ENCODE measurements around the gene WASL. TPM values are rescaled to one million over a fixed set of nuclear protein-coding genes. Genes with fewer than 3 reads are reported as not detected.

Gene WASL
- total RNA-seq, 1 donor from 2014 or later = 36.0 TPM

GRCh38 chr7:123687727-123688126 lies 61.1 kb downstream of the WASL start:
- no peak overlapping the region for H3K27ac Mint-ChIP-seq (ENCODE audit: unreplicated experiment)
- no peak overlapping the region for H3K27ac ChIP-seq (ENCODE audit: low read depth, low read length)
- DNase-seq (ENCODE audit: low read depth) (no peak), FAIRE-seq (no peak)
- H3K4me1 Mint-ChIP-seq (ENCODE audit: low read depth, unreplicated experiment) = peaks cover 9% of the 10 kb centered on the region
- H3K9me3 Mint-ChIP-seq (ENCODE audit: unreplicated experiment) = no peaks in the 10 kb centered on the region
- no peaks in the 10 kb centered on the region for H3K36me3 Mint-ChIP-seq (ENCODE audit: low read depth, unreplicated experiment)
- H3K4me1 ChIP-seq (ENCODE audit: insufficient read depth, low read length) = peaks cover 2% of the 10 kb centered on the region
- no peak overlapping the region for H3K4me3 Mint-ChIP-seq (ENCODE audit: unreplicated experiment)
- H2AFZ ChIP-seq (ENCODE audit: low read depth, low read length) = no peak overlapping the region
- H3K9me3 ChIP-seq (ENCODE audit: insufficient read depth, low read depth, low read length) = no peaks in the 10 kb centered on the region
- no peak for TF ChIP-seq EZH2 (IDR thresholded peaks at IDR 0.05; ENCODE audit: insufficient read depth, low read length)
- no peak for TF ChIP-seq CTCF (IDR thresholded peaks at IDR 0.05; ENCODE audit: insufficient read depth, low read depth, low read length)
- no peaks in the 10 kb centered on the region for H3K27me3 Mint-ChIP-seq (ENCODE audit: low read depth, unreplicated experiment)
- H3K9ac ChIP-seq (ENCODE audit: low read length) = no peak overlapping the region
- no peaks in the 10 kb centered on the region for H3K79me2 ChIP-seq (ENCODE audit: insufficient read depth, low read length)
- H3K36me3 ChIP-seq (ENCODE audit: insufficient read depth, low read length) = peaks cover 16% of the 10 kb centered on the region
- no peak overlapping the region for H3K4me2 ChIP-seq (ENCODE audit: low read length)
- H3K4me3 ChIP-seq (ENCODE audit: insufficient read depth, low read depth, low read length) = no peak overlapping the region
- no peaks in the 10 kb centered on the region for H3K27me3 ChIP-seq (ENCODE audit: insufficient read depth, low read length)
- peaks cover 4% of the 10 kb centered on the region for H4K20me1 ChIP-seq (ENCODE audit: insufficient read depth, low read length)

- H3K36me3 ChIP-seq (ENCODE audit: insufficient read depth, low read length) = peaks cover 16% of the 10 kb centered on the region
- peaks cover 4% of the 10 kb centered on the region for H4K20me1 ChIP-seq (ENCODE audit: insufficient read depth, low read length)
- Mint-ChIP-seq H3K9me3 (ENCODE audit: unreplicated experiment) (no peaks in the 10 kb centered on the region), H3K27me3 (ENCODE audit: low read depth, unreplicated experiment) (no peaks in the 10 kb centered on the region), H3K36me3 (ENCODE audit: low read depth, unreplicated experiment) (no peaks in the 10 kb centered on the region), H3K4me3 (ENCODE audit: unreplicated experiment) (no peak overlapping the region), H3K4me1 (ENCODE audit: low read depth, unreplicated experiment) (peaks cover 3% of the 10 kb centered on the region), H3K27ac (ENCODE audit: unreplicated experiment) (no peak overlapping the region)
- DNase-seq (ENCODE audit: low read depth) (no peak), FAIRE-seq (no peak)
- H3K9ac ChIP-seq (ENCODE audit: low read length) = no peak overlapping the region
- H3K4me3 ChIP-seq (ENCODE audit: insufficient read depth, low read depth, low read length) = no peak overlapping the region
- peaks cover 2% of the 10 kb centered on the region for H3K4me1 ChIP-seq (ENCODE audit: insufficient read depth, low read length)
- H3K27me3 ChIP-seq (ENCODE audit: insufficient read depth, low read length) = no peaks in the 10 kb centered on the region
- H3K4me2 ChIP-seq (ENCODE audit: low read length) = no peak overlapping the region
- no peaks in the 10 kb centered on the region for H3K79me2 ChIP-seq (ENCODE audit: insufficient read depth, low read length)
- no peaks in the 10 kb centered on the region for H3K9me3 ChIP-seq (ENCODE audit: insufficient read depth, low read depth, low read length)
- no peak for TF ChIP-seq CTCF (IDR thresholded peaks at IDR 0.05; ENCODE audit: insufficient read depth, low read depth, low read length)
- TF ChIP-seq EZH2 (IDR thresholded peaks at IDR 0.05; ENCODE audit: insufficient read depth, low read length) = no peak
- H3K27ac ChIP-seq (ENCODE audit: low read depth, low read length) = no peak overlapping the region
- H2AFZ ChIP-seq (ENCODE audit: low read depth, low read length) = no peak overlapping the region
Measured at GRCh38 chr7:123687161-123687560, 61.6 kb downstream of the WASL start.

GRCh38 chr7:123682690-123683089 lies 66.1 kb downstream of the WASL start:
- no peak overlapping the region for H3K27ac ChIP-seq (ENCODE audit: low read depth, low read length)
- H3K36me3 Mint-ChIP-seq (ENCODE audit: low read depth, unreplicated experiment) = peaks cover 1% of the 10 kb centered on the region
- H3K36me3 ChIP-seq (ENCODE audit: insufficient read depth, low read length) = no peaks in the 10 kb centered on the region
- DNase-seq (ENCODE audit: low read depth) (peak; percentile 60), FAIRE-seq (no peak)
- no peaks in the 10 kb centered on the region for H3K9me3 Mint-ChIP-seq (ENCODE audit: unreplicated experiment)
- no peak overlapping the region for H3K9ac ChIP-seq (ENCODE audit: low read length)
- H3K4me3 Mint-ChIP-seq (ENCODE audit: unreplicated experiment) = no peak overlapping the region
- H3K79me2 ChIP-seq (ENCODE audit: insufficient read depth, low read length) = no peaks in the 10 kb centered on the region
- H4K20me1 ChIP-seq (ENCODE audit: insufficient read depth, low read length) = peaks cover 4% of the 10 kb centered on the region
- H3K27ac Mint-ChIP-seq (ENCODE audit: unreplicated experiment) = no peak overlapping the region
- no peaks in the 10 kb centered on the region for H3K27me3 ChIP-seq (ENCODE audit: insufficient read depth, low read length)
- H3K4me1 Mint-ChIP-seq (ENCODE audit: low read depth, unreplicated experiment) = no peaks in the 10 kb centered on the region
- H2AFZ ChIP-seq (ENCODE audit: low read depth, low read length) = no peak overlapping the region
- H3K4me1 ChIP-seq (ENCODE audit: insufficient read depth, low read length) = peaks cover 2% of the 10 kb centered on the region
- TF ChIP-seq CTCF (IDR thresholded peaks at IDR 0.05; ENCODE audit: insufficient read depth, low read depth, low read length) (peak; percentile 55), EZH2 (IDR thresholded peaks at IDR 0.05; ENCODE audit: insufficient read depth, low read length) (no peak)
- no peak overlapping the region for H3K4me2 ChIP-seq (ENCODE audit: low read length)
- H3K9me3 ChIP-seq (ENCODE audit: insufficient read depth, low read depth, low read length) = no peaks in the 10 kb centered on the region
- no peak overlapping the region for H3K4me3 ChIP-seq (ENCODE audit: insufficient read depth, low read depth, low read length)
- no peaks in the 10 kb centered on the region for H3K27me3 Mint-ChIP-seq (ENCODE audit: low read depth, unreplicated experiment)

All from astrocyte (in vitro differentiated cells and primary cell).